Activated gamma-delta T cell (primary cell): ENCODE results near the gene P2RY2.
"Not testable (repeated sequence)": the region's sequence is repeated elsewhere in the genome, so short reads cannot be mapped to it uniquely, and the experiment has no call there.

Experiments used
- DNase-seq: peaks from one replicate; lab custom pipeline; 2025; lab: John Stamatoyannopoulos, UW

P2RY2 gene

GRCh38 chr11:73188301-73188700, 29.8 kb upstream of the P2RY2 start:
- no peak for DNase-seq

DNA sequence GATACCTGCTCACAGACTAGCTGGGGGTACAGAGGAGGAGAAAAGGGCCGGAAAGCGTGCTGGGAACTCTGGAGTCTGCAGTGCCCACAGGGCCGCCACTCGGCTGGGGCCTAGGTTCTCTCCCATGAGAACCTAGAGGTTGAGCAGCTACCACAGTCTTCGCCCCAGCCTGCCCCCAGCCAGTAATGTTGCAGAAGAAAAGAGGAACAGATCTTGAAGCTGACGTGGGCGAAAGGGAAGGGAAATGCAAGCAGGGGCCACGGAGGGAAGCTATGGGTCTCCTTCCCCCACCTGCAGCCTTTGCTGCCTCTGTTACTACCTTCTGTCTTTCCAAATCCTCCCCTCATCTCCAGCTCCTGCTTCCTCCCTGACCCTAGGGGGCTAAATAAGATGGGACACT, 28.8 kb upstream of the P2RY2 start:
- DNase-seq, result no peak

DNA sequence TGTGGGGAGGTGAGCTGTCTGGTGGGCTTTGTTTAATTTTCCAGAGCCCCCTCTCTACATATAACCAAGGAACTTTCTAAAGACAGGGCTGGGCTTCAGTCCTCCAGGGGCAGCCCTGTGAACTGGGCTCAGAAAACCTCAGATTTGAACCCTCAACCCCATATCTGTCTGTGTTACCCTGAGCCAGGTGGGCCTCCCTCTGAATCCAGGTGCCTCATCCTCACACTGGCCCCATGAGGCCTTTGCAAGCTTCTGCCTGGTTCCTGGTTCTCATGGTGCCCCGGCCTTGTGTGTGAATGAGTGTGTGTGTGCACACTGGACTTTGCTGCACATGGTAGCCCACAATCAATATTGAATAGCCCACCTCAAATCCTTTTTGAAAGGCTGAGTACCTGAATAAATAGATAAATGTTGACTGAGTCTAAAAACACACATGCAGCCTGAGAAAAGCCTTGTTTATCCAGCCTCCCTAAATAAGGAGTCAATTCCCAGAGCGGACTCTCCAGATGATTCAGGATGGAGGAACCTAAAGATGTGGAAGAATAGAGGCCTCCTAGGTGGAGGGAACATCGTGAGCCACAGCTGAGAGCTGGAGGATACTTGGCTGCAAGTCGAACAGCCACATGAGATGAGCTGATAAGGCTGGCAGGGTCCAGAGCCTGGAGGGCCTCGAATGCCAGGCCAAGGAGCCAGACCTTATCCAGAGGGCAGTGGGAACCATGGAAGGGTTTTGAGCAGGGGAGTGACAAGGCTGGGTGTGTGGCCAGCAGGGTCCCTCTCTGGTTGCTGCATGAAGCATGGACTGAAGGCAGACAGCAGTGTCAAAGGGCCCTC, 28.1 kb upstream of the P2RY2 start:
- no peak for DNase-seq

DNA sequence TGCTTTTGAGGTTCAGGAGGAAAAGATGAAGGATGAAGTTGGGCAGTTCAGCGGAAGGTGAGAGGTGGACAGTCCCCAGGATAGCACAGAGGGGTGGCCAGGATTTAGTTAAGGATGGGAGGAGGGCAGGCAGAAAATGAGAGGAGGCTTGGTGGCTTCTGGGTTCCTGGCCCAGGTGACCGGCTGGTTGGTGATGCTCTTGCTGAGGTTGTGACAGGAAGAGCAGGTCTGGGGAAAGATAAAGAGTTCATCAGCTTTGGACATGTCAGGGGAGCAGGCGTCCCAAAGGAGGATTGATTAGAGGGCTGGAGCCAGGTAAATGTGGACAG, 27.6 kb upstream of the P2RY2 start:
- no peak for DNase-seq

DNA sequence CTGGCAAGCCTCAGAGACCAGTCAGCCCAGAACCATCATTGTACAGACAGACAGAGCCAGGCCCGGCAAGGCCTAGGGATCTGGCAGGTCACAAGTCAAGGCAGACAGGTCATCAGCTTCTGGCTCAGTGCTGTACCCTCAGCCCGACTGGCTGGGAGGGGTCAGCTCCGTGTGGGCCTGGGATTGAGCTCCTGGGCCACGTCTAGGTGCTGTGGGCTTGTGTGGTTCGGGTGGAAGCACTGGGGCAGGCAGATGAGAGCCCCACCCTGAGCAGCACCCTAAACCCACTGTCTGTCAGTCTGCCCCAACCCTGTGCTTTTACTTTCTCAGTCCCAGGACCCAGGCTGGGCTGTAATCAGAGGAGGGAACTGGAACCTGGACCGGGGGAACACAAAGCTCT, 26.9 kb upstream of the P2RY2 start:
- DNase-seq, result no peak

- no peak for DNase-seq
These were observed 25.8 kb upstream of the P2RY2 start for GRCh38 chr11:73192272-73192671.

DNA sequence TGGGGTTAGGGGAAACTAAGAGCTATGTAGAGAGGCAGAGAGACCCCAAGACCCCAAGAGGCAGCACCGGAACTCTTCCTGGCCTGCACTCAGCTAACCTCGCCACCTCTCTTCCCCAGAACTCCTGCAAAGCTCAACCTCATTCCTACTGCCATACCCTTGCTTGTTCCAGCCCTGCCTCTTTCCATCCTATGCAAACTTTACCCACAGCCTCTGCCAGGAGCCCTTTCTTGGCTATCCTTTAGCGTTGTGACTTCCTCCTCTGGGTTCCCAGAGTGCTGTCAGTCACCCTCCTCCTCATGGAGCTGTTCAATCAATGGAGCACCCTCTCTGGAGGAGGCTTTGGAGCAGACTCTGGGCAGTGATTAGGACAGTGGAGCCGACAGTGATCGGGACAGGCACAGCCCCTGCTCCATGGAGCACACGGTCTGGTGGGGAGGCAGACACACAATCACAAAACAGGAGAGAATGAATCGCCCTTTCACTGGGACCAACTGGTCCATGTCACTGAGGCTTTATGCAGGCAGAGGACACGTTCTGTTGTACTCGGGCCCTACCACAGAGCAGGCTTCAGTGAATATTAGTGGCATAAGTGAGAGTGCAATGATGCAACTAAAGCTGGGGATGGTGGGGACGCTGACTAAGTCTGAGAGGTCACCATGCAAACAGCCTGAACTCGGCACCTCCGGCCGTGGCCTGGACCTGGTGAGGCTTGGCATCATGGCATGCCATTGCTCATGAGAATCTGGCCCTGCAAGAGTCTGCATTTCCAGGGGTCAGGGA, 24.6 kb upstream of the P2RY2 start:
- no peak for DNase-seq

- DNase-seq, result no peak
These were observed 24.0 kb upstream of the P2RY2 start for GRCh38 chr11:73194034-73194507.

GRCh38 chr11:73194593-73194992, 23.5 kb upstream of the P2RY2 start:
- no peak for DNase-seq

GRCh38 chr11:73195191-73196007, 22.7 kb upstream of the P2RY2 start:
- DNase-seq, result no peak

GRCh38 chr11:73196576-73196975, 21.5 kb upstream of the P2RY2 start:
- DNase-seq, result no peak

GRCh38 chr11:73197348-73197747, 20.7 kb upstream of the P2RY2 start:
- DNase-seq, result no peak

- not testable (repeated sequence) for DNase-seq
These were observed 20.3 kb upstream of the P2RY2 start for GRCh38 chr11:73197787-73198186.

GRCh38 chr11:73198677-73199076, 19.4 kb upstream of the P2RY2 start:
- DNase-seq, result no peak

DNA sequence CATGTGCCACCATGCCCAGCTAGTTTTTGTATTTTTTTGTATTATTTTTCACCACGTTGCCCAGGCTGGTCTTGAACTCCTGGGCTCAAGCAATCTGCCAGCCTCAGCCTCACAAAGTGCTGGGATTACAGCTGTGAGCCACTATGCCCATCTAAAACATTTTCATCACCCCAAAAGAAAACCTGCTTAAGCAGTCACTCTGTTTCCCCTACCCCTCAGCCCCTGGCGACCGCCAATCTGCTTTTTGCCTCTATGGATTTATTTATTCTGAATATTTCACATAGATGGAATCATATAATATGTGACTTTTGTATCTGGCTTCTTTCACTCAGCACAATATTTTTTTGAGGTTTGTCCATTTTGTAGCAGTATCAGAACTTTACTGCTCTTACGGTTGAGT, 18.6 kb upstream of the P2RY2 start:
- DNase-seq, result no peak

GRCh38 chr11:73200256-73200655, 17.8 kb upstream of the P2RY2 start:
- DNase-seq, result no peak

- DNase-seq, result no peak
These were observed 16.8 kb upstream of the P2RY2 start for GRCh38 chr11:73201249-73201648.

- DNase-seq, result no peak
These were observed 15.9 kb upstream of the P2RY2 start for GRCh38 chr11:73201888-73202780.

DNA sequence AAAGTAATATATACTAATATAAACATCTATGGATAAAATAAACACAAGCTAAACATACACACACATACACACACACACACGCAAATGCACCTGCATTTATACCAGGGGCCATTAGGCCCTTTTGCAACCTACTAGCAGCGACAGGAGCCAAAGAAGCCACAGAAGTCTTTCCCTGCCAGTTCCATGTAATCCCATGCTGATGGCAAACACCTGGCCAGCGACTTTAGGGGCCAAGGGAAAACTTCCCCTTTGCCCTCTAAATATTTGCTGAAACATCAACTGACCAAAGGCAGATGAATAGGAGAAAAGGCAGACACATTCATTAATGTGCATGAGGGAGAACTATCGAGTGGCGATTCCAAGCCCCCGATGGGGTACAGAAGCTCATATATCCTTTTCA, 14.8 kb upstream of the P2RY2 start:
- no peak for DNase-seq

DNA sequence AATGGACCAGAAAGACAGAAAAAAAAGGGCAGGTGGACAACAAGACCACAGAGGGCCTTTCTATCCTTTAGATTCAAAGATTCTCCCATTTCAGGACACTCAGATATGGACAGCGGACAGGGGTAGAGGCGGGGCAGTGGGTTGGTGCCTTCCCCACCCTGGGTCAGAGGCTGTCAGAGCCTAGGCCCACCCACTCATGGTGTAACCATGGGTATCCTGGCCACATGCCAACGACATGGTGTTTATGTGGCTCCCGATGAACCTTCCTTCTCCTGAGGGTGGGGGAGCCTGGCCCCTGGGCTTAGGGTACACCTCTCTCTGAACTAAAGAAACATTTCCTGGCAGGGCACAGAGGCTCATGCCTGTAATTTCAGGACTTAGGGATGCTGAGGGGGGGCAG, 14.3 kb upstream of the P2RY2 start:
- DNase-seq, result no peak

DNA sequence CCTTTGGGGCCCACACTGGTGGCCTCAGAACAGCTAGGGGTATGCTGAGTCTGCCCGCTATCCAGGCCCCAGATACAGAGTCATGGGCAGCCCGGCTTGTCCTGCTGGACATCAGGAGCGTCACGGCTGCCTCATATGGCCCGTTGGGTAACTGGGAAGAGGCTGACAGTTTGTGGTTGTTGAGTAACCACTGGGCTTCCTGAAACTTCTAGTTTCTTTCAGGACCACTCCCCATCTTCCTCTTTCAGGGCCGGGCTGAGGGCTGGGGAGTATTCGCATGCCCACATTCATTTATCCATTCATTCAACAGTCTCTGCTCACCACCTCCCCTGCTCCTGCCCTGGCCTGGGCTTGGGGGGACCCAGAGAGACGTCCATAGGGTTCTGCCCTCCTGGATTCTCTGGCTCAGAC, 13.4 kb upstream of the P2RY2 start:
- DNase-seq, result no peak
